Hippocampal formation (tissue), 2 donors: ENCODE results near the gene UBN1.

Experiments used
- DNase-seq, 2 donors: peaks; one replicate each; lab custom pipeline; 2025; lab: John Stamatoyannopoulos, UW

UBN1 gene

GRCh38 chr16:4859900-4860255 lies 12.6 kb downstream of the UBN1 start:
- no peak for DNase-seq

- DNase-seq, result no peak
These were observed 13.6 kb downstream of the UBN1 start for GRCh38 chr16:4860727-4861342.

GRCh38 chr16:4862639-4863038 lies 15.4 kb downstream of the UBN1 start:
- no peak for DNase-seq

GRCh38 chr16:4864728-4865127 lies 17.4 kb downstream of the UBN1 start:
- DNase-seq, result no peak

GRCh38 chr16:4865231-4865860 lies 18.1 kb downstream of the UBN1 start:
- no peak for DNase-seq

GRCh38 chr16:4866586-4866985 lies 19.3 kb downstream of the UBN1 start:
- no peak for DNase-seq

GRCh38 chr16:4868026-4868425 lies 20.7 kb downstream of the UBN1 start:
- no peak for DNase-seq

GRCh38 chr16:4868535-4868934 lies 21.3 kb downstream of the UBN1 start:
- no peak for DNase-seq

- no peak for DNase-seq
These were observed 22.0 kb downstream of the UBN1 start for GRCh38 chr16:4869147-4869805.

GRCh38 chr16:4870138-4870671 lies 22.9 kb downstream of the UBN1 start:
- no peak for DNase-seq

- DNase-seq, result no peak
These were observed 23.8 kb downstream of the UBN1 start for GRCh38 chr16:4871071-4871470.

- DNase-seq, result no peak
These were observed 25.8 kb downstream of the UBN1 start for GRCh38 chr16:4873091-4873490.

GRCh38 chr16:4874666-4875065 lies 27.4 kb downstream of the UBN1 start:
- DNase-seq, result no peak

GRCh38 chr16:4876646-4877379 lies 29.5 kb downstream of the UBN1 start:
- DNase-seq, result no peak

- no peak for DNase-seq
These were observed 30.1 kb downstream of the UBN1 start for GRCh38 chr16:4877380-4877685.

GRCh38 chr16:4879049-4879448 lies 31.8 kb downstream of the UBN1 start:
- DNase-seq, result no peak

GRCh38 chr16:4880006-4880580 lies 32.8 kb downstream of the UBN1 start:
- DNase-seq, result no peak

- no peak for DNase-seq
These were observed 34.8 kb downstream of the UBN1 start for GRCh38 chr16:4882000-4882632.

- no peak for DNase-seq
These were observed 35.5 kb downstream of the UBN1 start for GRCh38 chr16:4882633-4883285.

- DNase-seq, result no peak
These were observed 36.2 kb downstream of the UBN1 start for GRCh38 chr16:4883501-4883900.

- DNase-seq, result no peak
These were observed 36.9 kb downstream of the UBN1 start for GRCh38 chr16:4884209-4884608.
